NCI-H2107 treated with DMSO at 0.1 percent for 48 hours (cell line): ENCODE data around the gene EML4.
"Not testable (repeated sequence)": the region's sequence is repeated elsewhere in the genome, so short reads cannot be mapped to it uniquely, and the experiment has no call there.

Experiments
- DNase-seq: peaks from one replicate; lab custom pipeline; 2025; ENCODE audit not compliant: unreplicated experiment; lab: John Stamatoyannopoulos, UW

Gene EML4

GRCh38 chr2:42347518-42347917, 178.4 kb downstream of the EML4 start:
- not testable (repeated sequence) for DNase-seq

- no peak for DNase-seq
These were observed 179.1 kb downstream of the EML4 start for GRCh38 chr2:42348113-42348805.

- DNase-seq: no peak
These were observed 181.4 kb downstream of the EML4 start for GRCh38 chr2:42350434-42351063.

GRCh38 chr2:42351864-42352263, 182.7 kb downstream of the EML4 start:
- no peak for DNase-seq

- no peak for DNase-seq
These were observed 184.8 kb downstream of the EML4 start for GRCh38 chr2:42353792-42354429.

- no peak for DNase-seq
These were observed 190.3 kb downstream of the EML4 start for GRCh38 chr2:42359304-42359964.

GRCh38 chr2:42359965-42360483, 190.9 kb downstream of the EML4 start:
- DNase-seq: peak; percentile 8

GRCh38 chr2:42360493-42360889, 191.3 kb downstream of the EML4 start:
- no peak for DNase-seq

GRCh38 chr2:42360890-42361727, 192.0 kb downstream of the EML4 start, which contains the start of gene COX7A2L:
Gene COX7A2L (minus strand): TSS chr2:42361217. CDS start chr2:42361161, 56 bp downstream.
- DNase-seq: peak; percentile 93

GRCh38 chr2:42361728-42362283, 192.7 kb downstream of the EML4 start:
- no peak for DNase-seq

GRCh38 chr2:42363413-42363812, 194.3 kb downstream of the EML4 start:
- no peak for DNase-seq

GRCh38 chr2:42364658-42365057, 195.5 kb downstream of the EML4 start:
- no peak for DNase-seq

GRCh38 chr2:42366411-42366810, 197.3 kb downstream of the EML4 start:
- DNase-seq: no peak

GRCh38 chr2:42367835-42368234, 198.7 kb downstream of the EML4 start:
- DNase-seq: no peak

- no peak for DNase-seq
These were observed 199.8 kb downstream of the EML4 start for GRCh38 chr2:42368817-42369531.

GRCh38 chr2:42369532-42370229, 200.5 kb downstream of the EML4 start:
- no peak for DNase-seq

- no peak for DNase-seq
These were observed 202.7 kb downstream of the EML4 start for GRCh38 chr2:42371611-42372473.
